Brain microvascular endothelial cell (primary cell): ENCODE measurements around the gene BLVRB.

Source experiments
- DNase-seq: peaks from one replicate; pipeline ENCODE4 v3.0.0-alpha.2; 2020
- H3K27ac ChIP-seq: fragments of 250-450 bp; sonication (Bioruptor Pico); 2 replicates; pipeline ENCODE4 v1.5.1; 2020; ENCODE audit warnings: mild to moderate bottlenecking, moderate library complexity
- H3K27me3 ChIP-seq: fragments of 250-450 bp; sonication (Bioruptor Pico); replicated peaks from 2 replicates; pipeline ENCODE4 v1.5.1; 2020; ENCODE audit warnings: mild to moderate bottlenecking
- H3K36me3 ChIP-seq: fragments of 250-450 bp; sonication (Bioruptor Pico); replicated peaks from 2 replicates; pipeline ENCODE4 v1.5.1; 2020; ENCODE audit warnings: mild to moderate bottlenecking
- H3K4me3 ChIP-seq: 2 replicates; pipeline ENCODE4 v1.5.1; 2011; ENCODE audit warnings: low read depth, mild to moderate bottlenecking, control low read depth, low read length, moderate library complexity
- CTCF ChIP-seq: IDR thresholded peaks from 2 replicates; pipeline ENCODE4 v1.5.1; 2011; ENCODE audit warnings: low read depth, mild to moderate bottlenecking, moderate library complexity, low read length, control low read depth, inconsistent platforms; ENCODE audit errors: missing control alignments
- in situ Hi-C: cut with HindIII; loops from 2 replicates; pipeline ENCODE4 v1.10.0; 2017; ENCODE audit warnings: low sequenced_read_pairs, low pct_ligation_motif_present

BLVRB gene

GRCh38 chr19:40474737-40475136 lies 9.2 kb upstream of the BLVRB start:
- Histone ChIP-seq H3K27me3 (no peaks in the 10 kb centered on the region), H3K27ac (no peak overlapping the region), H3K36me3 (no peaks in the 10 kb centered on the region), H3K4me3 (no peak overlapping the region)
- in situ Hi-C loops, result no loop called here
- DNase-seq, result no peak
- TF ChIP-seq CTCF, result no peak

- in situ Hi-C loops, result no loop called here
- DNase-seq, result no peak
- no peak overlapping the region for H3K27ac ChIP-seq
- no peaks in the 10 kb centered on the region for H3K27me3 ChIP-seq
- no peak overlapping the region for H3K4me3 ChIP-seq
- TF ChIP-seq CTCF, result no peak
- no peaks in the 10 kb centered on the region for H3K36me3 ChIP-seq
These were observed 7.0 kb upstream of the BLVRB start for GRCh38 chr19:40472516-40472915.

- in situ Hi-C loops, result no loop called here
- no peak for DNase-seq
- H3K4me3 ChIP-seq, result no peak overlapping the region
- H3K27ac ChIP-seq, result no peak overlapping the region
- H3K36me3 ChIP-seq, result no peaks in the 10 kb centered on the region
- H3K27me3 ChIP-seq, result no peaks in the 10 kb centered on the region
- no peak for TF ChIP-seq CTCF
These were observed 5.6 kb upstream of the BLVRB start for GRCh38 chr19:40471111-40471510.

GRCh38 chr19:40469011-40469410 lies 3.5 kb upstream of the BLVRB start:
- Histone ChIP-seq H3K36me3 (no peaks in the 10 kb centered on the region), H3K4me3 (no peak overlapping the region), H3K27me3 (no peaks in the 10 kb centered on the region), H3K27ac (no peak overlapping the region)
- in situ Hi-C loops, result no loop called here
- no peak for DNase-seq
- no peak for TF ChIP-seq CTCF

- TF ChIP-seq CTCF, result no peak
- Histone ChIP-seq H3K27ac (no peak within 1 kb of the TSS), H3K4me3 (peak within 1 kb of the TSS; percentile 47), H3K36me3 (no peaks in the 10 kb centered on the region), H3K27me3 (no peaks in the 10 kb centered on the region)
- in situ Hi-C loops, result no loop called here
- DNase-seq, result no peak
These were observed 1.6 kb upstream of the BLVRB start, which contains the start of gene SPTBN4 for GRCh38 chr19:40466985-40467734. TSS of gene SPTBN4 (plus strand) at chr19:40467001. CDS start at chr19:40472622, 5,621 bp downstream.
